ENCODE measurements around the gene CIAO2B.
"Not testable (repeated sequence)": the region's sequence is repeated elsewhere in the genome, so short reads cannot be mapped to it uniquely, and the experiment has no call there.

CIAO2B gene

DNA sequence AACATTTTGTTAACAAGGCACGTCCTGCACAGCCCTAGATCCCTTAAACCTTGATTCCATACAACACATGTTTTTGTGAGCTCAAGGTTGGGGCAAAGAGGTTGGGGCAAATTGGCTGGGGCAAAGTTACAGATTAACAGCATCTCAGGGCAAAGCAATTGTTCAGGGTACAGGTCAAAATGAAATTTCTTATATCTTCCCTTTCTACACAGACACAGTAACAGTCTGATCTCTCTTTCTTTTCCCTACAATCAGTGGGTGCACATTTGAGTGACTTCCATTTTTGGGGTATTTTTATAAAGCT is 21.9 kb upstream of the CIAO2B start:
- not testable (repeated sequence) for DNase-seq (ENCODE audit: low read depth in 2 of 3, low spot score in 2 of 3)

DNA sequence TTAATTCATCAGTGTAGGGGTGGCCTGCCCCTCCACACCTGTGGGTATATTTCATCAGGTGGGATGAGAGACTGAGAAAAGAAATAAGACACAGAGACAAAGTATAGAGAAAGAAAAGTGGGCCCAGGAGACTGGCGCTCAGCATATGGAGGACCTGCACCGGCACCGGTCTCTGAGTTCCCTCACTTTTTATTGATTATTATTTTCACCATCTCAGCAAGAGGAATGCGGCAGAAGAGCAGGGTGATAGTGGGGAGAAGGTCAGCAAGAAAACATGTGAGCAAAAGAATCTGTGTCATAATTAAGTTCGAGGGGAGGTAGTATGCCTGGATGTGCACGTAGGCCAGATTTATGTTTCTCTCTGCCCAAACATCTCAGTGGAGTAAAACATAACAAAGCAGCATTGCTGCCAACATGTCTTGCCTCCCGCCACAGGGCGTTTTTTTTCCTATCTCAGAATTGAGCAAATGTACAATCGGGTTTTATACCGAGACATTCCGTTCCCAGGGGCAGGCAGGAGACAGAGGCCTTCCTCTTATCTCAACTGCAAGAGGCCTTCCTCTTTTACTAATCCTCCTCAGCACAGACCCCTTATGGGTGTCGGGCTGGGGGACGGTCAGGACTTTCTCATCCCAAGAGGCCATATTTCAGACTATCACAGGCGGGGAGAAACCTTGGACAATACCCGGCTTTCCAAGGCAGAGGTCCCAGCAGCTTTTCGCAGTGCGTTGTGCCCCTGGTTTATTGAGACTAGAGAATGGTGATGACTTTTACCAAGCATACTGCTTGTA is 21.4 kb upstream of the CIAO2B start:
- DNase-seq (ENCODE audit: low read depth in 2 of 3, low spot score in 2 of 3): not testable (repeated sequence)

DNA sequence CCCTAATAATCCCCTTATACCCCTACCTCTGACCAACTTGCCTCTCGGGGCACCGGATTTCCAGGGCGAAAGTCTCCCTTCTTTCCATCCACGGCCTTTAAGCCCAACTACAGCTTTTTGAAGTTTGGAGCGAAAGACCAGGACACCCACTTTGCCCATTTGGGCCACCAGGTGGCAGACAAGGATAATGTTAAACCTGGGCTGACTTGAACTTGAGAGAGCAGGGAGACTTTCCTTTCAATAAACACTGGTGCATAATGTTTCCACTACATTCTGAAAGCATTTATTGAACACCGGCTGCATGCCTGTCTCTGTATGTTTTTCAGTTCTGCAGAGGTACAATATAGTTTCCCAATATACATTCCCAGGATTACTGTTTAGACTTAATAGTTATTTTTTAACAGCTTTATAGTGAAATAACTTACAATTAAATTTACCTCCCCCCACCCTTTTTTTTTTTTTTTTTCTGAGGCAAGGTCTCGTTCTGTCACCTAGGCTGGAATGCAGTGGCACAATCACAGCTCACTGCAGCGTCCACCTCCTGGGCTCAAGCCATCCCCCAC is 20.0 kb upstream of the CIAO2B start:
- peak in 2 of 3 experiments; percentile 40 to 45 for DNase-seq (ENCODE audit: low read depth in 2 of 3, low spot score in 2 of 3)

DNA sequence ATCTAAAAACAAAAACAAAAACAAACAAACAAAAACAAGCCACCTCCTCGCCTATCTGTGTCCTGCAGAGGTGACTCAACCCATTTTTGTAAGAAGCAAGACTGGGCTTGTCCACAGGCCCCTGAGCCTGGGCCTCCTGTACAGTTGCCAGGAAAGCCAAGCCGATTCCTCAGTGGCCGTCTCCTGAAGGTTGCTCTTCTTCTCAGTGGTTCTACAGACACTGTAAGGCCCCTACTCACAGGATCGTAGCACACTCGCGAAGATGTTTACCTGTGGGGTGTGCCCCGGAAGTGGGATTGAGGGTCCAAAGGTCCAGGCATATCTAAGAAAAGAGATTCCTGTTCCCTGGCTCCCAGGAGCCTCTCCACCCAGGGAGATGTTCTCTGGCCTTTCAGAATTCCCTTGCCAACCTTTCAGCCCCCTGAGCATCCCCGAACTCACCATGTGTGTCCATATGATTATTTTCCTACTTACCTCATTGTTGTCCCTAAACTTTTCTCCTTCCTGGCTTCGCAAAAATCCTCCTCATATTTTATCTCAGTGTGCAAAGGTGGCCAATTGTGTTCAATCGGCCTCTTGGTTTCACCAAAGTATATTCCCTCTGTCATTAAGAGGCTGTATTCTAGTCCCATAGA is 19.4 kb upstream of the CIAO2B start:
- DNase-seq (ENCODE audit: low read depth in 2 of 3, low spot score in 2 of 3): no peak

DNA sequence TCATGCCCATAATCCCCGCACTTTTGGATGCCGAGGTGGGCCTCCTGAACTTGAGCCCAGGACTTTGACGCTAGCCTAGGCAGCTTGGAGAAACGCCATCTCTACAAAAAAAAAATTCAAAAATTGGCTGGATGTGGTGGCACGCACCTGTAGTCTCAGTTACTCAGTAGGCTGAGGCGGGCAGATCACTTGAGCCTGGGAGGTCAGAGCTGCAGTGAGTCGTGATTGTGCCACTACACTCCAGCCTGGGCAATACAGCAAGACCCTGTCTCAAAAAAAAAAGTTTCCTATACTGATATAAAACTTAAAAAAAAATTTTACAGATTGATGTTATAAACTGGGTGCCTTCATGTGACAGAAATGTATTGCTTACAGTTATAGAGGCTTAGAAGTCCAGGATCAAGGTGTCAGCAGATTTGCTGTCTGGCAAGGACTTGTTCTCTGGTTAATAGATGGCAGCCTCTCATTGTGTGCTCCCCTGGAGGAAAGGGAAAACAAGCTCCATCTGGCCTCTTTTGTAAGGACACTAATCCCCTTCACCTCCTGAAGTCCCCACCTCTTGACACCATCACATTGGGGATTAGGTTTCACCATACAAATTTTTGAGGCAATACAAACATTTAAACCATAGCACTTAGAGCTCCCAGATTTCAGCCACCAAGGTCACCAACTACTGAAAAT is 18.4 kb upstream of the CIAO2B start:
- no peak for DNase-seq (ENCODE audit: low read depth in 2 of 3, low spot score in 2 of 3)

DNA sequence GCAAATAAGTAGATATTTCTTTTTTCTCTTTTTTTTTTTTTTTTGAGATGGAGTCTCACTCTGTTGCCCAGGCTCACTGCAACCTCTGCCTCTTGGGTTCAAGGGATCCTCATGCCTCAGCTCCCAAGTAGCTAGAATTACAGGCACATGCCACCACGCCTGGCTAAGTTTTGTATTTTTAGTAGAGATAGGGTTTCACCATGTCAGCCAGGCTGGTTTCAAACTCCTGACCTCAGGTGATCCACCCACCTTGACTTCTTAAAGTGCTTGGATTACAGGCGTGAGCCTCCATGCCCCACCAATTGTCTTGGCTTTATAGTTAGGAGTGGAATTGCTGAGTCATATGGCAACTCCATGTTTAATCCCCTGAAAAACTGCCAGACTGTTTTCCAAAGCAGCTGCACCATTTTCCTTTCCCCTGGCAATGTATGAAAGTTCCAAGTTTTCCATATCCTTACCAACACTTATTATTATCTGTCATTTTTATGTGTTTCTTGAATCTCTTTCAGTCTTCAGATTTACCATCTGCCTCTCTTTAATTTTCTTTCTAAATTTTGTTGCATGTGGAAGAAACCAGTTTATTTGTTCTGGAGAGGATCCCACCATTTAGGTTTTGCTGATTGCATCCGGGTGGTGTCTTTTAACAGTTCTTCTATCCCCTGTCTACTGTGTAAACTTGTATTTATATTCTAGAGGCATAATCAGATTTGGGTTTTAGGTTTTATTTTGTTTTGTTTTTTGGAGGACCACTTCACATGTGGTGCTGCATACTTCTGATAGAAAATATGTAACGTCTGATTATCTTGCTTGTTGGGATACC is 17.0 kb upstream of the CIAO2B start:
- DNase-seq (ENCODE audit: low read depth in 2 of 3, low spot score in 2 of 3): no peak

DNA sequence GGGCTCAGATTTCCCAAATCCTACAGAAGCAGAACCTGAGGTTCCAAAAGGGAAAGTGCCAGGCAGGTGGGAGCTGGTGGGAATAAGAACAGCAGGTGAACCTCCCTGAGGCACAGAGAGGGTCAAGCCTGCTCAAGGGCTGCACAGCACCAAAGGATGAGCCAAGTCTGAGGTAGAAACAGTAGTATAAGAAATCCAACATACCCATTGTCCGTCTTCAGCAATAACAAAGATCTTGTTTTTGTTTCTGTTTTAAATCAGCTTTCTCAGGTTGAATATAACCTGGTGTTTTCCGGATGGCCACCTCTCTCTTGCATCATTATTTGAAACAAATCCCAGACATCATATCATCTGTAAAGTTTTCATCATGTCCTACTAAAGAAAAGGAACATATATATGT is 16.2 kb upstream of the CIAO2B start:
- DNase-seq (ENCODE audit: low read depth in 2 of 3, low spot score in 2 of 3): no peak

DNA sequence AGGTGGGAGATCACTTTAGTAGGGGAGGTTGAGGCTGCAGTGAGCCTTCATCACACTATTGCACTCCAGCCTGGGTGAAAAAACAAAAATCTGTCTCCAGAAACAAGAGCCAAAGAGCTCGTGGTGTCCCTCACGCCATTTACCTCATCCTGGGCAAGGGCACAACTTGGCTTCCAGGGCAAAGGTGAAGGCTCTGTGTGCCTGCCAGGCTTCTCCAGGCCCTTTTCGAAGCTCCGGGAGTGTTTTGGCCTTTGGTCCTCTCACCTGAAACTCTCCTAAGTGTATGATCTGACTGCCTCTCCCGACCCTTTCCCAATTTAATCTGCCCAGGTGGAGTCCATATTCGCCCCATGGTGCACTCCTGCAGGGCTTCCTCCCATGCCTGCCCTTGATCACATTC is 15.3 kb upstream of the CIAO2B start:
- no peak for DNase-seq (ENCODE audit: low read depth in 2 of 3, low spot score in 2 of 3)

DNA sequence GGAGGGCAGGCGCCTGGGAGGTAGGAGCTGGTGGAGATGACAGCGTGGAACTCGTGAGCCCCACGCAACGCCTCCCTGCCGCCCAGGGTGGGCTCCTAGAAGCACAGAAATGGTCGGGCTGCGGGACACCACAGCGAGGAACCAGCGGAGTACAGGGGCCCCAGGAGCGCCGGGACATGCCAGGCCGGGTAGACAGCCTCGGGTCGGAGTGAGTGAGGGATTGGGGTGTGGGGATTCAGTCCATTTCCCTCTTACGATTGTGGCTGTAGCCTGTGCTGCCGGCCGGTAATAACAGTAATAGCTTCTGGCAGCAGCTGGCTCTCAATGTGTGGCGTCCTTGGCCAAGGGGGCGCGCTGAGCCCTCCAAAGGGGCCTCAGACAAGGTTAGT is 14.6 kb upstream of the CIAO2B start:
- no peak for DNase-seq (ENCODE audit: low read depth in 2 of 3, low spot score in 2 of 3)

DNA sequence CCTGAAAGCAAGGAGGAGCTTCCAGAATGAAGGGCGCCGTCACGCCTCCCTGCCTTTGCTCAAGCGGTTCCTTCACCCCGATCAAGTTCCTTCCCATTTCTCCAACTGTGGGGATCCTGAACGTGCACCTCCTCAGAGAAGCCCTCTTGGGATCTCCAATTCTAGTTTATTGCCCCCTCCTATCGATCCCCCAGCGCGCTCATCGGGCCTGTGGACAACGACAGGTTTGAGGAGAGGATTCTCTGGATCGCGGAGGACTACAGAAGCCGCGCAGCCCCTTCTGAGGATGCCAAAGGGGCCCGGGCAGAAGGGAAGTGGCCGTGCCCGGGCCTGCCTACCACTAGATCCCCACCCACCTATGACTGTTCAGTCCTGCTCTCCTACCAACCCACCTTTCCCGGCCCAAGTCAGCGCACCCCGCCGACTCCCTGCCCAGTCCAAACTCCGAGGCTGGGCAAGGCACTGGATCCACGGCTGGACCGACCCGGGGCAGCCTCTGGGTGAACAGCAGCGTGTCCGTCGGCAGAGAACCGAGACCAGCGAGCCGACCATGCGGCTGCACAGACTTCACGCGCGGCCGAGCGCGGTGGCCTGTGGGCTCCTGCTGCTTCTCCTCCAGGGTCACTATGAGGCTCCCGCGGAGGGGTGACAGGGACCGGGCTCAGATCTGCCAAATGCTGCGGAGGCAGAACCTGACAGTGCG is 14.1 kb upstream of the CIAO2B start:
- DNase-seq (ENCODE audit: low read depth in 2 of 3, low spot score in 2 of 3): no peak

DNA sequence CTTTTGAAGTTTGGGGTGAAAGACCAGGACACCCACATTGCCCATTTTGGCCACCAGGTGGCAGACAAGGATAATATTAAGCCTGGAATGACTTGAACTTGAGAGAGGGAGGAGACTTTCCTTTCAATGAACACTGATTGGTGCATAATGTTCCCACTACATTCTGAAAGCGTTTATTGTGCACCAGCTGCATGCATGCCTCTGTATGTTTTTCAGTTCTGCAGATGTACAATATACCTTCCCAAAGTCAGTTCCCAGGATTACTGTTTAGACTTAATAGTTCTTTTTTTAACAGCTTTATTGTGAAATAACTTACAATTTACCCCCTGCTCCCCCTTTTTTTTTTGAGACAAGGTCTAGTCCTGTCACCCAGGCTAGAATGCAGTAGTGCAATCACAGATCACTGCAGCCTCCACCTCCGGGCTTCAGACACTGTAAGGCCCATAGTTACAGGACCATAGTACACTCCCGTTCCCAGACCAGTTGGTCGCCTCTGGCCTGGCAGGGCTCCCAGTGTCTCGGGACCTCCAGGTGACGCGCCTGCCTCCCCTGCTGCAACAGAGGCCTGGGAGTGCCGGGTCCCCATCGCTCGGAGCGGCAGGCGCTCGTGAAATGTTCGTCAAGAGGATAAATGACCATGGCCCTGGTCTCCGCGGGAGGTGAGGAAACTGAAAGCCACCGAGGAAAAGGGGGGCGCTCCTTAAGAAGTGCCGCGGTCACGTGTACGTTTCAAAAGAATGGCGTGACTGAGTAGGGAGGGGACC is 13.3 kb upstream of the CIAO2B start:
- peak; percentile 61 to 77 (median 74) for DNase-seq (ENCODE audit: low read depth in 2 of 3, low spot score in 2 of 3)

DNA sequence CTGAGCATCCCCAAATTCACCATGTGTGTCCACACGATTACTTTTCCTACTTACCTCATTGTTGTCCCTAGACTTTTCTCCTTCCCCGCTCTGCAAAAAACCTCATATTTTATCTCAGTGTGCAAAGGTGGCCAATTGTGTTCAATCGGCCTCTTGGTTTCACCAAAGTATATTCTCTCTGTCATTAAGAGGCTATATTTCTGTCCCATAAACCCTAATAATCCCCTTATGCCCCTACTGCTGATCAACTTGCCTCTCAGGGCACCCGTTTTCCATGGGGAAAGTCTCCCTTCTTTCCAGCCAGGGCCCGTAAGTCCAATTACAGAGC is 12.7 kb upstream of the CIAO2B start:
- no peak for DNase-seq (ENCODE audit: low read depth in 2 of 3, low spot score in 2 of 3)

DNA sequence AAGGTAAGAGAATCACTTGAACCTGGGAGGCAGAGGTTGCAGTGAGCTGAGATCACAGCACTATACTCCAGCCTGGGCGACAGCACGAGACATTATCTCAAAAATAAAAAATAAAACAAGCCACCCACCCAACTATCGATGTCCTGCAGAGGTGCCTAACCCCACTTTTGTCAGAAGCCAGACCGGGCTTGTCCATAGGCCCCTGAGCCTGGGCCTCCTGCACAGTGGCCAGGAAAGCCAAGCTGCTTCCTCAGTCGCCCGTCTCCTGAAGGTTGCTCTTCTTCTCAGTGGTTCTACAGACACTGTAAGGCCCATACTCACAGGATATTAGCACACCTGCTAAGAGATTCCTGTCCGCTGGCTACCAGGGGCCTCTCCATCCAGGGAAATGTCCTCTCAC is 12.3 kb upstream of the CIAO2B start:
- no peak for DNase-seq (ENCODE audit: low read depth in 2 of 3, low spot score in 2 of 3)

DNA sequence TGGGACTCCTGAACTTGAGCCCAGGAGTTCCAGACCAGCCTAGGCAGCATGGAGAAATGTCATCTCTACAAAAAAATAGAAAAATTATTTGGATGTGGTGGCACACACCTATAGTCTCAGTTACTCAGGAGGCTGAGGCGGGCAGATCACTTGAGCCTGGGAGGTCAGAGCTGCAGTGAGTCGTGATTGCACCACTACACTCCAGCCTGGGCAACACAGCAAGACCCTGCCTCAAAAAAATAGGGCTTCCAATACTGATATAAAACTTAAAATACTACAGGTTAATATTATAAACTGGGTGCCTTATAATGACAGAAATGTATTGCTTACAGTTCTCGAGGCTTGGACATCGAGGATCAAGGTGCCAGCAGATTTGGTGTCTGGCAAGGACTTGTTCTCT is 11.7 kb upstream of the CIAO2B start:
- DNase-seq (ENCODE audit: low read depth in 2 of 3, low spot score in 2 of 3): no peak

DNA sequence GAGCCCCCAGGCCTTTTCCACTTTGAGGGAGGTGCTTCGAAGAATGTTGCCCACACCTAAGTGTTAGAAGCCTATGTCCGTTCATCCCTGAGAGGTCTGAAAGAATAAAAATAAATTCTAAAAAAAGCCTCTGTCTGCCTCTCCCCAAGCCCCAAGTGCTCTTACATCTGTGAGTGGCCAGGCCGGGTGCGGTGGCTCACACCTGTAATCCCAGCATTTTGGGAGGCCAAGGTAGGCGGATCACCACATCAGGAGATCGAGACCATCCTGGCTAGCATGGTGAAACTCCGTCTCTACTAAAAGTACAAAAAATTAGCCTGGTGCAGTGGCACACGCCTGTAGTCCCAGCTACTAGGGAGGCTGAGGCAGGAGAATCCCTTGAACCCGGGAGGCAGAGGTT is 10.8 kb upstream of the CIAO2B start:
- DNase-seq (ENCODE audit: low read depth in 2 of 3, low spot score in 2 of 3): not testable (repeated sequence)

DNA sequence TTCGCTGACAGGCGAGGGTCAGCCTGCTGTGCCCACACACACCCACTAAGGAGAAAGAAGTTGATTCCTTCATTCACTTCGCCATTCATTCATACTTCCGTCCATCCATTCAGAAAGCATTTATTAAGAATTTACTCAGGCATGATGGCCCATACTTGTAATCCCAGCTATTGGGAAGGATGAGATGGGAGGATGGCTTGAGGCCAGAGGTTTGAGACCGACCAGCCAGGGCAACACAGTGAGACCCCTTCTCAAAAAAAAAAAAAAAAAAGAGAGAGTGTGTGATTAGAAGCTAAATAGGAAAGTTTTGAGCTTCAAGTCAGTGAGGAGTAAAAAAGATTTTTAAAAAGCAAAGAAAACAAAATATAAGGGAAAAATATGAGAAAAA is 9.8 kb upstream of the CIAO2B start:
- DNase-seq (ENCODE audit: low read depth in 2 of 3, low spot score in 2 of 3): no peak

DNA sequence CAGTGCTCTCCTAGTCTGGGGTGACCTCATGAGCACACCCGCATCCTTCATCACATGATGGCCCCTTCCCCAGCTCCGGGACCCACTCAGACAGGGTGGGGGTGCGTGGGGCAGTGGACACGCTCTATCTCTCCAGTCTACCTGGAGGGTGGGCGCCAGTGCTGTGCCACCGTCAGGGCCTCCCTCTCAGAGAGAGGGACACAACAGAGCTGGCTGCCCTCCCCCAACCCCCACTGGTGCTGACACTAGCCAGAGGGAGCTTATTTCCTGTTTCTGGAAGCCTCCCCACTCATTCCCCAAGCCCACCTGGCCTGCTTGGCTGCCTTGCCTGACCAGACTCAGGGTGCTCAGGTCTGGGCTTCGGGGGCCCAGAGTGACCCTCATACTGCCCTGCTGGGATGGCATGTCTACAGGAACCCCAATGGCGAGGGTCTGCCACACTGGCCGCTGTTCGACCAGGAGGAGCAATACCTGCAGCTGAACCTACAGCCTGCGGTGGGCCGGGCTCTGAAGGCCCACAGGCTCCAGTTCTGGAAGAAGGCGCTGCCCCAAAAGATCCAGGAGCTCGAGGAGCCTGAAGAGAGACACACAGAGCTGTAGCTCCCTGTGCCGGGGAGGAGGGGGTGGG is 9.3 kb upstream of the CIAO2B start:
- no peak for DNase-seq (ENCODE audit: low read depth in 2 of 3, low spot score in 2 of 3)

DNA sequence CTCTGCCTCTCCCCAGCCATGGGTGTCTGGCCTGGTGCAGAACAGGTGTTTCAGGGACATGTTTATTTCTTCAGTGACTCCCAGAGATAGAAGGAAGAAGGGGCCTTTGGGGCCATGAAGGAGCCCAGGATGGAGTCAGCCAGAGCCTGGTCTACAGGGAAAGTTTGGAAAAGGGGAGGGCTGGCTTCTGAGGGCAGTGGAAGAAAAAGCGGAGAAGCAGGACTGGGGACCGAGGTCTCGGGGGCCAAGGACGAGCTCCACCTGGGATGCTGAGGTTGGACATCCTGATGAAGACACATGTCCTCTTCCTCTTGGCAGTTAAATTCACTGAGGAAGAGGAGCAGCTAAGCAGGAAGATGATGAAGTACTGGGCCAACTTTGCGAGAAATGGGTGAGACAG is 8.8 kb upstream of the CIAO2B start:
- DNase-seq (ENCODE audit: low read depth in 2 of 3, low spot score in 2 of 3): no peak

DNA sequence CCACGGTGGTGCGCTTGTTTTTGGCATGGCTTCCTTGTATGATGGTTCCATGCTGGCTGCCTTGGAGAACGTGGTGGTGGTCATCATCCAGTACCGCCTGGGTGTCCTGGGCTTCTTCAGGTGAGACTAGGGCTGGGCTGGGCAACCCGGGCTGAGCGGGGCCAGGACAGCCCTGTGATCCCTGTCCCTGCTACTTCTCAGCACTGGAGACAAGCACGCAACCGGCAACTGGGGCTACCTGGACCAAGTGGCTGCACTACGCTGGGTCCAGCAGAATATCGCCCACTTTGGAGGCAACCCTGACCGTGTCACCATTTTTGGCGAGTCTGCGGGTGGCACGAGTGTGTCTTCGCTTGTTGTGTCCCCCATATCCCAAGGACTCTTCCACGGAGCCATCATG is 6.0 kb upstream of the CIAO2B start:
- no peak for DNase-seq (ENCODE audit: low read depth in 2 of 3, low spot score in 2 of 3)

DNA sequence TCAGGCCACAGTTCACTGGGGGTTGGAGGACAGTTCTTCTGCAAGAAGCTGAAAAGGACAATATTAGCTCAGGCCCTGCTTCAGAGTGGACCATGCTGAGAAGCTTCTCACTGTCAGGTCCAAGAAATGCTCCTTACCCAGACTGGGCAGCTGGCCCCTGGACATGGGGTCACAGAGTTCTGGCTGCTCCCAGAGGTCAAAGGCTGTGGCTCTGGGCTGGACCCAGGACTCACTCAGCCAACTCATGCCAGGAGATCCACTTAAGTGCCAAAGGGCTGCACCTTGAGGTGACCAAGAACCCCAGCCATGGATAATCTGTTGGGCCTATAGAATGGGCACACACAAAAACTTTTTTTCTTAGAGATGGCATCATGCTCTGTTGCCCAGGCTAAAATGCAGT is 5.2 kb upstream of the CIAO2B start:
- no peak for DNase-seq (ENCODE audit: low read depth in 2 of 3, low spot score in 2 of 3)

Data from activated CD8-positive, alpha-beta memory T cell treated with anti-CD3 and anti-CD28 coated beads for 48 hours (primary cell).